WTC11 (cell line): ENCODE results near the gene RBM18.

ENCODE experiments used
- CTCF ChIP-seq: fragments of 200-600 bp; IDR thresholded peaks from 2 replicates; pipeline ENCODE4 v1.8.0; 2022; ENCODE audit warnings: antibody characterized with exemption
- E2F1 ChIP-seq: sonication (generic); formaldehyde crosslinking; IDR thresholded peaks from 2 replicates; pipeline ENCODE4 v1.8.0; 2022; ENCODE audit warnings: mild to moderate bottlenecking, missing genetic modification reagents
- E2F4 ChIP-seq: sonication (generic); formaldehyde crosslinking; IDR thresholded peaks from 2 replicates; pipeline ENCODE4 v1.8.1; 2022; ENCODE audit warnings: low read depth, mild to moderate bottlenecking, moderate library complexity, missing genetic modification reagents, borderline replicate concordance
- FOXK1 ChIP-seq: sonication (generic); formaldehyde crosslinking; IDR thresholded peaks from 2 replicates; pipeline ENCODE4 v1.8.0; 2022; ENCODE audit warnings: mild to moderate bottlenecking, moderate library complexity, missing genetic modification reagents
- FOXP4 ChIP-seq: sonication (generic); formaldehyde crosslinking; IDR thresholded peaks from 2 replicates; pipeline ENCODE4 v1.8.0; 2022; ENCODE audit warnings: mild to moderate bottlenecking, missing genetic modification reagents
- GABPB1 ChIP-seq: sonication (generic); formaldehyde crosslinking; IDR thresholded peaks from 2 replicates; pipeline ENCODE4 v1.8.1; 2023; ENCODE audit warnings: mild to moderate bottlenecking, missing genetic modification reagents
- GRHL2 ChIP-seq: fragments of 250-450 bp; sonication (Bioruptor Pico); IDR thresholded peaks from 2 replicates; pipeline ENCODE4 v1.8.0; 2022; ENCODE audit warnings: mild to moderate bottlenecking, moderate library complexity; ENCODE audit not compliant: insufficient replicate concordance, severe bottlenecking
- NFE2L1 ChIP-seq: sonication (generic); formaldehyde crosslinking; IDR thresholded peaks from 2 replicates; pipeline ENCODE4 v1.8.1; 2023; ENCODE audit warnings: missing genetic modification reagents
- RELA ChIP-seq: sonication (generic); formaldehyde crosslinking; IDR thresholded peaks from 2 replicates; pipeline ENCODE4 v1.8.1; 2022; ENCODE audit warnings: missing genetic modification reagents, mild to moderate bottlenecking, borderline replicate concordance
- SMAD3 ChIP-seq: sonication (generic); formaldehyde crosslinking; IDR thresholded peaks from 2 replicates; pipeline ENCODE4 v1.8.0; 2022; ENCODE audit warnings: missing genetic modification reagents, mild to moderate bottlenecking, borderline replicate concordance
- TEAD4 ChIP-seq: sonication (generic); formaldehyde crosslinking; IDR thresholded peaks from 2 replicates; pipeline ENCODE4 v1.8.0; 2022; ENCODE audit warnings: mild to moderate bottlenecking, missing genetic modification reagents
- ZMAT4 ChIP-seq: fragments of 250-450 bp; sonication (Bioruptor Pico); IDR thresholded peaks from 2 replicates; pipeline ENCODE4 v1.9.0; 2021; ENCODE audit warnings: mild to moderate bottlenecking
- ZNF121 ChIP-seq: sonication (generic); formaldehyde crosslinking; IDR thresholded peaks from 2 replicates; pipeline ENCODE4 v1.8.0; 2023; ENCODE audit warnings: missing genetic modification reagents
- ZNF138 ChIP-seq: sonication (generic); formaldehyde crosslinking; conservative IDR thresholded peaks from 2 replicates; pipeline ENCODE4 v1.8.1; 2022; ENCODE audit warnings: mild to moderate bottlenecking, moderate library complexity, missing genetic modification reagents

GRCh38 chr9:122276096-122276495 is 11.5 kb upstream of the RBM18 start:
- TF ChIP-seq CTCF (no peak), GABPB1 (CRISPR knock-in tag) (no peak), E2F1 (no peak), ZNF138 (CRISPR knock-in tag) (no peak), ZNF121 (CRISPR knock-in tag) (no peak), E2F4 (CRISPR knock-in tag) (no peak), GRHL2 (CRISPR knock-in tag) (no peak), FOXP4 (CRISPR knock-in tag) (no peak), ZMAT4 (no peak), TEAD4 (no peak), SMAD3 (CRISPR knock-in tag) (no peak), NFE2L1 (CRISPR knock-in tag) (no peak), FOXK1 (CRISPR knock-in tag) (no peak), RELA (CRISPR knock-in tag) (no peak)
